Lung microvascular endothelial cell (primary cell): ENCODE measurements around the gene SERPINB6. TPM values are rescaled to one million over a fixed set of nuclear protein-coding genes. Genes with fewer than 3 reads are reported as not detected.
"Not testable (repeated sequence)": the region's sequence is repeated elsewhere in the genome, so short reads cannot be mapped to it uniquely, and the experiment has no call there.

Experiments used
- DNase-seq, 2 donors: peaks; one replicate each; pipeline versions ENCODE4 v3.0.0 to v3.0.0-alpha.2; 2010; ENCODE audit warnings: low read depth in 2 of 2
- total RNA-seq: library from RNA; depleted of rRNA; stranded (reverse); fragments of >200 nt; gene quantifications from 2 replicates; pipeline ENCODE4 v1.2.1, GENCODE V29; 2014

SERPINB6 gene
- 79.0 and 112 TPM in 2 replicates for total RNA-seq

- DNase-seq, result peak; percentile 65 to 86
Observed at GRCh38 chr6:2971420-2972218, at the start of gene SERPINB6. Gene SERPINB6, minus strand, starts transcription at chr6:2971567. Its CDS starts 12,235 bp downstream, at chr6:2959332.

- no peak for DNase-seq
Observed at GRCh38 chr6:3019749-3020320, 48.5 kb upstream of the SERPINB6 start.

GRCh38 chr6:3019065-3019464 is 47.7 kb upstream of the SERPINB6 start:
- no peak for DNase-seq

- DNase-seq, result no peak
Observed at GRCh38 chr6:3017304-3017703, 45.9 kb upstream of the SERPINB6 start.

GRCh38 chr6:3016473-3017280 is 45.3 kb upstream of the SERPINB6 start:
- no peak for DNase-seq

- no peak for DNase-seq
Observed at GRCh38 chr6:3015144-3015543, 43.8 kb upstream of the SERPINB6 start.

- DNase-seq, result no peak
Observed at GRCh38 chr6:3014675-3015066, 43.3 kb upstream of the SERPINB6 start.

- DNase-seq, result no peak
Observed at GRCh38 chr6:3013901-3014674, 42.7 kb upstream of the SERPINB6 start.

- DNase-seq, result peak; percentile 6 to 59
Observed at GRCh38 chr6:3013486-3013885, 42.1 kb upstream of the SERPINB6 start.

GRCh38 chr6:3011592-3011991 is 40.2 kb upstream of the SERPINB6 start:
- DNase-seq, result no peak

- DNase-seq, result no peak
Observed at GRCh38 chr6:3011158-3011557, 39.8 kb upstream of the SERPINB6 start.

- DNase-seq, result no peak
Observed at GRCh38 chr6:3009930-3010329, 38.6 kb upstream of the SERPINB6 start.

- not testable (repeated sequence) for DNase-seq
Observed at GRCh38 chr6:3008712-3009265, 37.4 kb upstream of the SERPINB6 start.

GRCh38 chr6:3007571-3007970 is 36.2 kb upstream of the SERPINB6 start:
- DNase-seq, result no peak

GRCh38 chr6:3006476-3006875 is 35.1 kb upstream of the SERPINB6 start:
- DNase-seq, result no peak

- DNase-seq, result no peak
Observed at GRCh38 chr6:3005874-3006273, 34.5 kb upstream of the SERPINB6 start.

- no peak for DNase-seq
Observed at GRCh38 chr6:3005077-3005476, 33.7 kb upstream of the SERPINB6 start.

GRCh38 chr6:3003226-3003625 is 31.9 kb upstream of the SERPINB6 start:
- DNase-seq, result not testable (repeated sequence)

GRCh38 chr6:3001773-3002293 is 30.5 kb upstream of the SERPINB6 start:
- DNase-seq, result peak; percentile 66 to 85

- no peak for DNase-seq
Observed at GRCh38 chr6:3001146-3001772, 29.9 kb upstream of the SERPINB6 start.
